Measurements from ENCODE around the gene MCMBP.

The MCMBP gene

DNA sequence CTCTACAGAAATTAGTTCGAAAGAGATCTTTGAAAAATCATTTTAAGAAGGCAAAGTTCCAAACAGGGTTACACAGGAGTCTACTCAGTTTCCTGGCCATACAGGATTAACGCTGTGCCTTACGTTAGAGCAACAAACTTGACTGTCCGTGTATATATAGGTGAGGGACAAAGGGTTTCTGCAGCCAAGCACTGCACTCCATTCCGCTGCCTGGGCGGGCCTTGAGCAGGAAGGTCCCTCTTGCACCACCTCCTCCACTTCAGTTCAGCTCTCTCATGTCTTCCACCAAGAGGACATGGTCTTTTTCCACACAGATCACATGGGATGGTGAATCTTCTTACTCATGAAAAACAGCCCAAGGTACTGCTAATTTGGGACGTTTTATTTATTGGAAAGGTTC lies 43.2 kb downstream of the MCMBP start:
- no peak for DNase-seq
- TF ChIP-seq GATA1 (IDR thresholded peaks at IDR 0.05; ENCODE audit: low read depth, low read length) (no peak), POLR2A (IDR thresholded peaks at IDR 0.05; ENCODE audit: low read length) (no peak)

DNA sequence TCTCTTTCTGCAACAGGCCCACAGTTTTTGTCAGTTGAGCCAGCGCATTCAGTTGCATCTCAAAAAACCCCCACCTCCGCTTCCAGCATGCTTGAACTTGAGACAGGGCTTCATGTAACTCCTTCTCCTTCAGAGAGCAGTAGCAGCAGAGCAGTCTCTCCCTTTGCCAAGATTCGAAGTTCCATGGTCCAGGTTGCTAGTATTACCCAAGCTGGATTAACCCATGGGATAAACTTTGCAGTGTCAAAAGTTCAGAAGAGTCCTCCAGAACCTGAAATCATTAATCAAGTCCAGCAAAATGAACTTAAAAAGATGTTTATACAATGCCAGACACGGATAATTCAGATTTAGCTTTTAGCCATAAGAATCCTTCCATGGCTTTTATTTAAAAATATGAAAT lies 45.2 kb downstream of the MCMBP start:
- TF ChIP-seq GATA1 (IDR thresholded peaks at IDR 0.05; ENCODE audit: low read depth, low read length), result no peak
- no peak for TF ChIP-seq POLR2A (IDR thresholded peaks at IDR 0.05; ENCODE audit: low read length)
- DNase-seq, result no peak

DNA sequence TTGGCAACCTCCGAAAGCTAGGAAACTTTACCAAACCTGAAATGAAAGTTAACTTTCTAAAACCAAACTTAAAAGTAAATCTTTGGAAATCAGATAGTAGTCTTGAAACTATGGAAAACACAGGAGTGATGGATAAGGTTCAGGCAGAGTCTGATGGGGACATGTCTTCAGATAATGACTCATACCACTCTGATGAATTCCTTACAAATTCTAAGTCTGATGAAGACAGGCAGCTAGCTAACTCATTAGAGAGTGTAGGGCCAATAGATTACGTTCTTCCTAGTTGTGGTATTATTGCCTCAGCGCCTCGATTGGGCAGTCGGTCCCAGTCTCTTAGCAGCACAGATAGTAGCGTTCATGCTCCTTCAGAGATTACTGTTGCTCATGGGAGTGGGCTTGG lies 45.9 kb downstream of the MCMBP start:
- DNase-seq, result no peak

DNA sequence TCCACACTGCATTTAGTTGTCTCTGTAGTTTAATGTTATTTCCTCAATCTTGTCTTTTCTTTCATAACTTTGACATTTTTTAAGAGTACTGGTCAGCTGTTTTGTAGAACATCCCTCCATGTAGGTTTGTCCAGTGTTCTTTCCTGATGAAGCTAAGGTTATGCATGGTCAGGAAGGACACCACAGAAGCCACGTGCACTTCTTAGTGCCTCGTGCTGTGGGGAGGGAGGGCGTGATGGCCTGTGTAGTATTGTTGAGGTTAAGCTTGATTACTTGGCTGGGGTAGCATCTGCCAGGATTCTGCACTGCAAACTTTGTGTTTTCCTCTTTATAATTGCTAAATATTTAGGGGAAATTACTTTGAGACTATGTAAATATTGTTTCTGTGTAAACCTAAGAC lies 48.3 kb downstream of the MCMBP start:
- TF ChIP-seq GATA1 (IDR thresholded peaks at IDR 0.05; ENCODE audit: low read depth, low read length) (no peak), POLR2A (IDR thresholded peaks at IDR 0.05; ENCODE audit: low read length) (no peak)

More for the DNA sequence above, 45.9 kb downstream of the MCMBP start:
- TF ChIP-seq POLR2A (IDR thresholded peaks at IDR 0.05; ENCODE audit: low read length), result no peak
- no peak for TF ChIP-seq GATA1 (IDR thresholded peaks at IDR 0.05; ENCODE audit: low read depth, low read length)

DNA sequence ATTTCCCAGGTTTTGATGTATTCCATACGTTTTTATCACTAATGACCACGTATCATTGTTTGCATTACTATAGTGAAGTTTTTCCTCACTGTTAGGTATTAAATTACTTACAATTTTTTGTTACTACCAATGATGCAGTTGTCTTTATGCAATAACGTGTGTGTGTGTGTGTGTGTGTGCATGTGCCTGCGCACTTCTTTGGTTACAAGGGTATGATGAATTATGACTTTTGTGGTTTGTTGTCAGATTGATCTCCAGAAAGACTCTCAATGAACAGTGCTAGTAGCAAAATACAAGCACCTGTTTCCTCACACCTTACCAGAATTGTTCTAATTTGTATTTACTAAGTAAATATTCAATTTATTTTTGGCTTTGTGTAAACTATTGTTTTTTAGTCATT lies 51.5 kb downstream of the MCMBP start:
- DNase-seq, result no peak
- no peak for TF ChIP-seq GATA1 (IDR thresholded peaks at IDR 0.05; ENCODE audit: low read depth, low read length)
- no peak for TF ChIP-seq POLR2A (IDR thresholded peaks at IDR 0.05; ENCODE audit: low read length)

More for the DNA sequence above, 48.3 kb downstream of the MCMBP start:
- DNase-seq, result no peak

DNA sequence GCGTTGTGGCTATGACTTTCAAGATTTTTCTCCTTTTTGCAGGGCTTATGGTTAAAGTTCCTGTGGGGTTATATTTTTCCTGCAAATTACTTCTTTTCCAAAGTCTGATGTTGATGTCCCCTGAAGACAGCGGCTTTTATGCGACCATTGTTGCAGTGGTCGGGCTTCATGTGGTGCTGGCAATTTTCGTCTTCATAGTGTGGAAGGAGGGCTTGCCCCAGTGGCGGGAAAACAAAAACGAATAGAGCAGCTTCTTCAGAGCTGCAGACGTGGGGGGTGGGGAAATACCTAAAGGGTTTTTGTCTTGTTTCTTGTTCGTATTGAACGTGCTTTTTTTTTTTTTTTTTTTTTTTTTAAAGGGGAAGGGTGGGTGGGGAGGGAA lies 53.8 kb downstream of the MCMBP start:
- TF ChIP-seq POLR2A (IDR thresholded peaks at IDR 0.05; ENCODE audit: low read length) (no peak), GATA1 (IDR thresholded peaks at IDR 0.05; ENCODE audit: low read depth, low read length) (no peak)
- DNase-seq, result peak in 1 of 2 experiments; percentile 51

DNA sequence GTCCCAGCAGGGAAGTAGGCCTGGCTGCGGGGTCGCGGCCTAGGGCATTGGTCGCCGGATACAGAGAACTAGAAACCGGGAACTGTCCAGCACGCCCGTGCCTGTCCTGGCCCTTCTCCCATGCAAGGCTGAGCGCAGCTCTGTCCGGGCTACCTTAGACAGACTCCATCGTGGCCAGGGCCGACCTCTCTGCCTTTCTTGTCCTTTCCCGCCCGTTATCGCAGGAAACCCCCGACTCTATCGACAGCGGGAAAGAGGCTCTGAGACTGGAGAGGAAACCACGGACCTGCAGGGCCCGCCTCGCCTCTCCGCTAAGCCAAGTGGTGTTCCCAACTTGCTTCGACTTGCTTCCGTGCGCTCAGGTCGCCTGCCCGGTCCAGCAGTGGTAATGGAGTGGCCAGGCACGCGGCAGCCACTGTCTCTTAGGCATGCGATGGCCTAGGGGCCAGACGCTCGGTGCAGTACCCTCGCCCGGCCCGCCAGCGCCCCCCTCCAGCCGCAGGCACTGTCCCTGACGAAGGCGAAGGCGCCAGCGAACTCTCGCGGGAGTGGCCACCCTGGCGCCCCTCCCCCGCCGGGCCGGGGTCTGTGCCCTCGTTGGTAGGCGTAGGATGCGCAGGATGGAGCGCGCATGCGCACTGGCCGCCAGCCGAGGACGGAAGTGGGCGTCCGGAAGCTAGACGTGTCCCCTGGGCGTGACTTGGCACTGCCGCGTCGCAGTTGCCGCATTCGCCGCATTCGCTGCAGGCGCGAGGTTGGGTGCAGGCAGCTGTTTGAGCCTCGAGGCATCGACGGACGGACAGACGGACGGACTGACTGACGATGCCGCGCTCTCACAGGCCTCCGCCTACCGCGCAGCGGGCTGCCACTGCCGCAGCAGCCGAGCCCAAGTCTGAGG lies 54.4 kb downstream of the MCMBP start:
- DNase-seq, result peak; percentile 86 to 88
- TF ChIP-seq POLR2A (IDR thresholded peaks at IDR 0.05; ENCODE audit: low read length) (no peak), GATA1 (IDR thresholded peaks at IDR 0.05; ENCODE audit: low read depth, low read length) (no peak)

DNA sequence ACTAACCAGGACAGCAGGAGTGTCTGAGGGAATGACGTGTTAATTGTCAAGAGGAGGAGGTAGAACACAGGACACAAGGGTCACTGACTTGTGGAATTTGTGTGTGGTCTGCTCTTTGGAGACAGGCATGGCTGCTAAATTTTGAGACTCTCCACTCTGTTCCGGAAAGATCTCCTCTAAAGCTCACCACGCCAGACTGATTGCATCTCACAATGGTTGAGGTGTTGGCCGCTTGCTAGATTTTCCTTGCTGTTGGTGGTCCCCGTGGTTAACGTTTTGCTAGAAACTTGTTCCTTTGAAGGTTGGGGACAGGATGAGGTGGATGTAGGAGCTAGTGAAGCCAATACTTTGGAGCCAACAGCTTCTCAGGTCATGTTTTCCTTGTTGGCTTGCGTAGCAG lies 57.0 kb downstream of the MCMBP start:
- no peak for DNase-seq
- no peak for TF ChIP-seq POLR2A (IDR thresholded peaks at IDR 0.05; ENCODE audit: low read length)
- no peak for TF ChIP-seq GATA1 (IDR thresholded peaks at IDR 0.05; ENCODE audit: low read depth, low read length)

DNA sequence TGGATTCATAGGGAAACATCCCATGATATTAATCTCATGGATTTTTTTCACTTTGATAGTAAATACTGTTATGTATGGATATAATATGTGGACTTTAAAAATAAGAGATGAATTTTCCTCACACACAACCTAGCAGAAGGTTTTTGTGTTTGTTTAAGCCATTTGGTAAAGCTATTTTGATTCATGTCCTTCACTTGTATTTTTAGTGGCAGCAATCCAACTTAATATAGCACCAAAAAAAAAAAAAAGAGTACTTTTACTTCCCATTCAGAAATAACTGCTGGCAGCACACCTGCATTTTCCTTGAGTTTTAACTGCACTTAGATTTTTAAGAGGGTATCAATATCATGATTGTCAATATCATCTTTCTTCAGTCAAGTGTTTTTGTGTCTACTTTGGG lies 60.0 kb downstream of the MCMBP start:
- no peak for DNase-seq
- TF ChIP-seq POLR2A (IDR thresholded peaks at IDR 0.05; ENCODE audit: low read length) (no peak), GATA1 (IDR thresholded peaks at IDR 0.05; ENCODE audit: low read depth, low read length) (no peak)

DNA sequence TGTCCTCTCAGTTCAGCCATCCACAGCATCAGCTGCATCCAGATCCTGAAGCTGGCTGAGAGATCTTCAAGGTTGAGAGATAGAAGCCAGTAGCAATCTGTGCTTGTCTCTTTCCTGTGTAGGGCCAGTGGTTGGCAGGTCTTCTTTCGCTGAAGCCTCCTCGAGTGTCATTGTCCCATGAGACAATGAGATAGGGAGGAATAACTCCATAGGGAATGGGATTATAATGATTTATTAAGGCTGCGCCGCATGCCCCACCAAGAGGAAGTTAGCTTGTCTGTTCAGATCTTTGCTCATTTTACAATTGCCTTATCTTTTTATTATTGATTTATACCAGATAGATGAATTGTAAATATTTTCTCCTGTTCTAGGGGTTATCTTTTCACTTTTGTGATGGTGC lies 61.5 kb downstream of the MCMBP start:
- DNase-seq, result no peak
- TF ChIP-seq POLR2A (IDR thresholded peaks at IDR 0.05; ENCODE audit: low read length), result no peak
- TF ChIP-seq GATA1 (IDR thresholded peaks at IDR 0.05; ENCODE audit: low read depth, low read length), result no peak

DNA sequence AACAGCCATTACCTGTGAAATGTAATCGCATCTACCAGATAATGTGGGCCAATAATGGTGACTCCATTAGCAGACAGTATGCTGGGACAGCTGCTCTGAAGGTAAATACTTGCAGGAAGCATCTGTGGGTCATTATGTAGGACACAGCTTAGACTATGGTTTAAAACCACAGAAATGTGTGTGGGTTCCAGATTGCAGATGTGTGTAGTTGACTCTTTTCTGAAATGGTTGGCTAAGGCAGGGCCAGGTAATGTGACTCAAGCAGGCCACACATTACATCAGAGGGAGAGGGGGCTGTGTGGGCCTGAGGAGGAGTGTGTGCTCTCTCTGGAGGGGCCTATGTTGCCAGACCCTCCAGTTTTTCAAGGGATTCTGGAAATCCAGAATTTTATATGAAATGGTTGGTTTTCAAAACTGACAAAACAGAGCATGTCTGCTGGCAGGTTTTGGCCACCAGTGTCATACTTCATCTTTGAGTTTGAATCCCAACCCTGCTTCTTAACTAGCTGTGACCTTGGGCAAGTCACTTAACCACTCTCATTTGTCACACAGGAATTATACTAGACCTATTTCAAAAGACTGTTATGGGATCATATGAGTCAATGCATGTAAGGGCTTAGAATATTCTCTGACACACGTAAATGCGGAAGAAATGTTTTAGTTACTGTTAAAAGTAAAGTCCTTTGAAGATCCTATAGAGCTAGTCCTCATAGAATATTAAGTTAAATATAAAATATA lies 64.5 kb downstream of the MCMBP start:
- TF ChIP-seq POLR2A (IDR thresholded peaks at IDR 0.05; ENCODE audit: low read length) (no peak), GATA1 (IDR thresholded peaks at IDR 0.05; ENCODE audit: low read depth, low read length) (no peak)
- no peak for DNase-seq

DNA sequence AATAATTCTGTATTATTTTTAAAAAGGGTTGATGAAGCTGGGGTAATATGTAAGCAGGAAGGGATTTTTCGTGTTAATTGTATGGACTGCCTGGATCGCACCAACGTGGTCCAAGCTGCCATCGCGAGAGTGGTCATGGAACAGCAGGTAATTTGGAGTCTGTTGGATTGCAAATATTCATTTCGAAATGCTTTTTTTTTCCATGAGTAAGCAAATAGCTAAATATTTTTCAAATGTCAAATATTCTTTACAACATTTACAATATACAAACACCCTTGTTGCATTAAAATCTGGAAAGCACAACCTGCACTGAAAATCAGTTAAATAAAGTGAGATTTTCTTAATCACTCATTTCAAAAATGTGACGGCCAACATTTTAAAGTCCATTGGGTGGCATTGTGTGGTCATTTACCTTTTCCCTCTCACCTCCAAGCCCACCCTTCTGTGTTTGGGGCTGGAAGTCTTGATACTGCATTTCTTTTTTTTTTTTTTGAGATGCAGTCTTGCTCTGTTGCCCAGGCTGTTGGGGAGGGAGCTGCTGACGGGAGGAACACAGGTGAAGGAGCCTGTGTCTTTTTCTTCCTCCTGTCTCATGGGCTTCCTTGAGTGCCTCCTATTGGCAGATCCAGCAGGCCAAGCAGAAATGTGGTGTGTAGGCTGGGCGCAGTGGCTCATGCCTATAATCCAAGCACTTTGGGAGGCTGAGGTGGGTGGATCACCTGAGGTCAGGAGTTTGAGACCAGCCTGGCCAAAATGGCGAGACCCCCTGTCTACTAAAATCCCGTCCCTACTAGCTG lies 66.1 kb downstream of the MCMBP start:
- TF ChIP-seq GATA1 (IDR thresholded peaks at IDR 0.05; ENCODE audit: low read depth, low read length) (no peak), POLR2A (IDR thresholded peaks at IDR 0.05; ENCODE audit: low read length) (no peak)
- DNase-seq, result no peak

DNA sequence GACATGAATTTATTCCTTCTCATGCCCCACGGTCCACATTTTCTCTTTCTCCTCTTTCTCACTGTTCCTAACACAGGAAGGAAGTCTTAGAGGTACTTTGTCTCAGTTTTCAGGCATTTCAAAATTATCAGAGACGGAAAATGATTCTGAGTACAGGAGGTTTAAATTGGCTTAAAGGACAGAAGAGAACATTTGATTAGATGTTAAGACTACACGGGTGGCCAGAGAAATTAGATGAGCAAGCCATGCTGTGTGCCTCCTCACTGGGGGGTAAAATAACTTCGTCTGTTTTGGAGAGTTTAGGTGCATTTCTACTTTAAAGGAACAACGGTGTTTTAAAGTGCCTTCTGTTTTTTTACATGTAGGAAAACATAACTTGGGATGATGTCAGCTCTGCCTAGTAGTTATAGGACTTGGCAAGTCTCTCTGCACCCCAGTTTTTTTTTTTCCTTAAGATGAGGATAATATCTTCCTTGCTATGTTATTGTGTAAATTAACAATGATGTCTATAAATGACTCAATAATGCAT lies 66.9 kb downstream of the MCMBP start:
- DNase-seq, result no peak
- TF ChIP-seq GATA1 (IDR thresholded peaks at IDR 0.05; ENCODE audit: low read depth, low read length) (no peak), POLR2A (IDR thresholded peaks at IDR 0.05; ENCODE audit: low read length) (no peak)

DNA sequence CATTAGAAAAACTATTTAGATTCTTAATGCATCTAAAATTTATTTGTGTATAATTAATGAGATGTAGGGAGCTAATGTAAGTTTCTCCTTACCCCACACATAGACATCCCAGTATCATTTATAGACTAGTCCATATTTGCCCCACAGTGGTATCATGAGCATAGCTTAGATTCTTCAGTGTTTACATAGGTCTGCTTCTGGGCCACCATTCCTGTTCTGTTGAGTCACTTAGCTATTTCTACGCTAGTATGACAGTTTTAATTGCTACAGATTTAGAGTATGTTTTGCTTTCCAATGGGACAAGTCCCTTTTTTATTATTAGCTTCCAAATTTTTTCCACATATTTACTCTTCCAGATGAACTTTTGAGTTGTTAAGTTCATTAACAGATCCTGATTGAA lies 69.4 kb downstream of the MCMBP start:
- DNase-seq, result no peak
- TF ChIP-seq POLR2A (IDR thresholded peaks at IDR 0.05; ENCODE audit: low read length) (no peak), GATA1 (IDR thresholded peaks at IDR 0.05; ENCODE audit: low read depth, low read length) (no peak)

Measured in erythroblast (primary cell).